DOHH2 (cell line): ENCODE measurements around the gene FLNB.

Experiments used
- H3F3A ChIP-seq: fragments of 200-600 bp; sonication (generic), shearing (Covaris generic); 2 replicates; pipeline ENCODE4 v1.6.0; 2016; ENCODE audit warnings: antibody characterized with exemption, mild to moderate bottlenecking; ENCODE audit not compliant: control insufficient read depth, insufficient read depth
- H3K27ac ChIP-seq: fragments of 200-600 bp; sonication (generic); 2 replicates; pipeline ENCODE4 v1.5.1; 2014; ENCODE audit warnings: low read depth, mild to moderate bottlenecking, low read length, moderate library complexity
- H3K27me3 ChIP-seq: fragments of 200-600 bp; sonication (generic); 2 replicates; pipeline ENCODE4 v1.6.1; 2014; ENCODE audit warnings: mild to moderate bottlenecking, low read length, mixed read lengths; ENCODE audit not compliant: control insufficient read depth
- H3K36me3 ChIP-seq: fragments of 200-600 bp; sonication (generic); 2 replicates; pipeline ENCODE4 v1.6.1; 2014; ENCODE audit warnings: mild to moderate bottlenecking, low read length, moderate library complexity, mixed read lengths; ENCODE audit not compliant: control insufficient read depth
- H3K4me1 ChIP-seq: fragments of 200-600 bp; sonication (generic); 2 replicates; pipeline ENCODE4 v1.6.1; 2014; ENCODE audit warnings: mild to moderate bottlenecking, low read length, mixed read lengths; ENCODE audit not compliant: control insufficient read depth
- H3K4me2 ChIP-seq: fragments of 200-600 bp; sonication (generic); 2 replicates; pipeline ENCODE4 v1.6.0; 2014; ENCODE audit warnings: mild to moderate bottlenecking, low read length, moderate library complexity
- H3K4me3 ChIP-seq: fragments of 200-600 bp; sonication (generic); 2 replicates; pipeline ENCODE4 v1.5.1; 2014; ENCODE audit warnings: mild to moderate bottlenecking, low read length, mixed read lengths
- H3K79me2 ChIP-seq: fragments of 200-600 bp; sonication (generic); 2 replicates; pipeline ENCODE4 v1.6.1; 2014; ENCODE audit warnings: mild to moderate bottlenecking, low read length, mixed read lengths; ENCODE audit not compliant: control insufficient read depth
- H3K9me2 ChIP-seq: fragments of 200-600 bp; sonication (generic); replicated peaks from 2 replicates; pipeline ENCODE4 v1.6.1; 2014; ENCODE audit warnings: mild to moderate bottlenecking, low read length, mixed read lengths; ENCODE audit not compliant: control insufficient read depth
- H3K9me3 ChIP-seq: fragments of 200-600 bp; sonication (generic); 2 replicates; pipeline ENCODE4 v1.6.1; 2014; ENCODE audit warnings: antibody characterized with exemption, low read length, mixed read lengths; ENCODE audit not compliant: control insufficient read depth, insufficient read depth
- H4K20me1 ChIP-seq: fragments of 200-600 bp; sonication (generic); 2 replicates; pipeline ENCODE4 v1.6.0; 2014; ENCODE audit warnings: low read depth, mild to moderate bottlenecking, antibody characterized with exemption, low read length, moderate library complexity; ENCODE audit not compliant: control insufficient read depth, insufficient read depth
- CTCF ChIP-seq: fragments of 200-600 bp; sonication (generic); IDR thresholded peaks from one replicate; pipeline ENCODE4 v1.5.1; 2014; ENCODE audit warnings: antibody characterized with exemption, mild to moderate bottlenecking, low read depth, low read length; ENCODE audit not compliant: poor library complexity, severe bottlenecking
- EZH2phosphoT487 ChIP-seq: fragments of 200-600 bp; sonication (generic); IDR thresholded peaks from 2 replicates; pipeline ENCODE4 v1.6.1; 2017; ENCODE audit warnings: borderline replicate concordance, mild to moderate bottlenecking, antibody characterized with exemption, low read length, moderate library complexity, mixed read lengths

Gene FLNB

GRCh38 chr3:57974796-57975388 lies 33.3 kb upstream of the FLNB start:
- no peaks in the 10 kb centered on the region for H4K20me1 ChIP-seq
- no peaks in the 10 kb centered on the region for H3K4me1 ChIP-seq
- no peaks in the 10 kb centered on the region for H3K79me2 ChIP-seq
- H3K27me3 ChIP-seq: no peaks in the 10 kb centered on the region
- H3K4me2 ChIP-seq: no peak overlapping the region
- H3K9me2 ChIP-seq: no peaks in the 10 kb centered on the region
- no peak overlapping the region for H3K4me3 ChIP-seq
- no peak overlapping the region for H3K27ac ChIP-seq
- H3F3A ChIP-seq: no peaks in the 10 kb centered on the region
- H3K36me3 ChIP-seq: no peaks in the 10 kb centered on the region
- no peaks in the 10 kb centered on the region for H3K9me3 ChIP-seq
- no peak for TF ChIP-seq EZH2phosphoT487

DNA sequence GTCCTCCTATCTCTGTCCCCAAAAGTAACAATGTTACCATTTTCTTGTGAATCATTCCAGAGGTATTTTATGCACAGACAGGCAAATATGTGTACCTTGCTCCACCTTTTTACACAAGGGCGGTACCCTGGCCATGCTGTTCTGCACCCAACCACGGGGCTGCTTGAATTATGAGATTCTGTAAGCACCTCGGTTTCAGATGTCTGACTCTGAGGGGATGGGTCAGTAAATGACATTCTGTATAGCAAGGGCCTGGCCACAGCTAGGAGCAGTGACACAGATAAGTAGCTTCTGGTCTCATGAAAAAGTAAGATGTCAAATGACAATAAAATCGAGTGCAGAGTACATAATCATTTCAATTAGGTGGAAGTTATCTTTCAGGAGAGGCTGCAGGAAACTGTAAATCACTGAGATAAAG lies 30.4 kb upstream of the FLNB start:
- no peaks in the 10 kb centered on the region for H3K9me3 ChIP-seq
- H3K4me1 ChIP-seq: peaks cover 10% of the 10 kb centered on the region
- no peaks in the 10 kb centered on the region for H3K36me3 ChIP-seq
- no peaks in the 10 kb centered on the region for H3K9me2 ChIP-seq
- no peak overlapping the region for H3K4me2 ChIP-seq
- no peak overlapping the region for H3K4me3 ChIP-seq
- no peaks in the 10 kb centered on the region for H3K79me2 ChIP-seq
- H3K27ac ChIP-seq: no peak overlapping the region
- no peak for TF ChIP-seq EZH2phosphoT487
- no peak for TF ChIP-seq CTCF
- H4K20me1 ChIP-seq: no peaks in the 10 kb centered on the region
- H3K27me3 ChIP-seq: no peaks in the 10 kb centered on the region
- no peaks in the 10 kb centered on the region for H3F3A ChIP-seq

- Histone ChIP-seq H4K20me1 (no peaks in the 10 kb centered on the region), H3K27me3 (no peaks in the 10 kb centered on the region), H3K9me2 (no peaks in the 10 kb centered on the region), H3K27ac (no peak overlapping the region), H3K9me3 (no peaks in the 10 kb centered on the region), H3F3A (peaks cover under 1% of the 10 kb centered on the region; the same call in 1 of the 2 replicates), H3K79me2 (no peaks in the 10 kb centered on the region), H3K4me1 (peaks cover 15% of the 10 kb centered on the region), H3K36me3 (no peaks in the 10 kb centered on the region), H3K4me3 (no peak overlapping the region), H3K4me2 (no peak overlapping the region)
- TF ChIP-seq EZH2phosphoT487: no peak
- no peak for TF ChIP-seq CTCF
These were observed 29.9 kb upstream of the FLNB start for GRCh38 chr3:57978316-57978715.

DNA sequence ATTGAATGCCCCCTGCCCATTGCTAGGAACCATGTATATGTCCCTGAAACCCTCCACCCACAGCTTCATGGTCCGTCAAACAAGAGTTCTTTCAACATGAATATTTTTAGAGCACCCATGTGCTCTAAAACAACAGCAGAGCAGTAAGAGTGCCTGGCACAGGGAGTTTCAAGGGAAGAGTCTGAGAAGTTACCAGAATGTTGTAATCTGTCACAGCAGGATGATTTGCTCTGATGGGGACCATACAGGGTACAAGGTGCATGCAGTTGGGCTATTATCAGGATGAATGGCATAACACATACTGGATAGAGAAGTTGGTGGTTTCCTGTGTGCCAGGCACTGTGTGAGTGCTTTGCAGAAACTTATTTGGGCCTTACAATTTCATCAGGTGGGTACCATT lies 27.8 kb upstream of the FLNB start:
- H3K36me3 ChIP-seq: no peaks in the 10 kb centered on the region
- H3K27ac ChIP-seq: no peak overlapping the region
- no peaks in the 10 kb centered on the region for H3K9me3 ChIP-seq
- H3K4me3 ChIP-seq: no peak overlapping the region
- no peak overlapping the region for H3K4me2 ChIP-seq
- H3K27me3 ChIP-seq: no peaks in the 10 kb centered on the region
- H3K79me2 ChIP-seq: no peaks in the 10 kb centered on the region
- H3K4me1 ChIP-seq: peaks cover 34% of the 10 kb centered on the region
- TF ChIP-seq CTCF (no peak), EZH2phosphoT487 (no peak)
- peaks cover 4% of the 10 kb centered on the region; the same call in 1 of the 2 replicates for H3F3A ChIP-seq
- no peaks in the 10 kb centered on the region for H3K9me2 ChIP-seq
- no peaks in the 10 kb centered on the region for H4K20me1 ChIP-seq
